SH-SY5Y (cell line): ENCODE data around the gene ACE.
A peak's percentile ranks its signal among the peaks of the same experiment; 100 is the strongest.

ENCODE experiments used
- GATA2 ChIP-seq: IDR thresholded peaks from 2 replicates; pipeline ENCODE4 v1.6.1; 2011; ENCODE audit warnings: mild to moderate bottlenecking, low read depth, low read length
- GATA3 ChIP-seq: IDR thresholded peaks from 2 replicates; pipeline ENCODE4 v1.6.1; 2011; ENCODE audit warnings: low read depth, mild to moderate bottlenecking, low read length, moderate library complexity

The ACE gene

DNA sequence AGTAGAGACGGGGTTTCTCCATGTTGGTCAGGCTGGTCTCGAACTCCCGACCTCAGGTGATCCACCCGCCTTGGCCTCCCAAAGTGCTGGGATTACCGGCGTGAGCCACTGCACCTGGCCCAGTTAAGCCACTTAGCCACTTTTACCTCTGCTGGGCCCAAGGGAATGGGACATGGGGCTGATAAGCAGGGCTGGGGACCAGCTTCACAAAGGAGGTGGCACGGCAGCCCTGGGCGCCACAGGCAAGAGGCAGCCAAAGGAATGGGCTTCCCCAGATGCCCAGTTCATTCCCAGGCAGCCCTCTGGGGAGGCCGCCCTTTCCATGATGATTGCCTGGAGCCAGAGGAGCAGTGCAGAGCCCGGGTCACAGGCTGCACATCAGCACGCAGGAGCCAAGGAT, 25.7 kb upstream of the ACE start:
- TF ChIP-seq GATA2 (no peak), GATA3 (no peak)

DNA sequence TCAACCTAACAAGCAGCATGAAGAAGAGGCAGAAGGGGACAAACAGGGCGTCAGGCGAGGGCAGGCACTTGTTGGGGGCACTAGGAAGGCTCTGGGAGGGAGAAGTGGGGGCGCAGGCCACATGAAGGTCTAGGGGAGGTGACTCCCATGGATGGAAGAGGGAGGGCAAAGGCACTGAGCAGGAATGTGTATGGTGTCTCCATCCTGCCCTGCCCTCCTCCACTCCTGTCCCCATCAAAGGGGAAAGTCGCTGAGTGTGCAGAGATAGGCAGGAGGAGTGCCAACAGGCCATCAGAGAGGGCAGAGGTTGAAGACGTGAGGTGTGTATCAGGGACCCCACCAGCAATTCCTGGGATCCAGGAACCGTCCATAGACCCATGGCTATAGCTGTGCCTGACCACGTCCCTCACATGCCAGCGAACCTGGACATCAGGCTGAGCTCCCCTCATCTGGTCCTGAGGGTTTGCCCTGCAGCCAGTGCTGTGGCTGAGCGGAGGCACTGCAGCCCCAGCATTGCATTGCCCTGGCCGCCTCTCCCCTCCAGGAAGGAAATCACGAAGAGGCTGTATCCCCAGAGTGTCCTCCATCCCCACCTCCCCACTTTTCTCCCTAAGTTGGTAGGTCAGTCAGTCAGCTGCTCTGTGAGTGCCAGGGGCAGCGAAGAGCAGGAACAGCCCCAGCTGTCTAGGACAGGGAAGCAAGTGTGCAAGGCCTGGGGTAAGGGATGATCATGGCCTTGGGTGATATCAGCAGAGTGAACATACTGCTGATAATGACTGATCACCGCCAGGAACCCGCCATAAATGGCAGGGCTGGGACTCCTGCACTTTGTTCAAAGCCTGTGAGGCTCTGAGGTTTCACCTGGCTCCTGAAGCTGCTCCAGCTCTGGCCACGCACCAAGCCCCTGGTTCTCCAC, 24.6 kb upstream of the ACE start:
- TF ChIP-seq GATA2: no peak
- no peak for TF ChIP-seq GATA3

DNA sequence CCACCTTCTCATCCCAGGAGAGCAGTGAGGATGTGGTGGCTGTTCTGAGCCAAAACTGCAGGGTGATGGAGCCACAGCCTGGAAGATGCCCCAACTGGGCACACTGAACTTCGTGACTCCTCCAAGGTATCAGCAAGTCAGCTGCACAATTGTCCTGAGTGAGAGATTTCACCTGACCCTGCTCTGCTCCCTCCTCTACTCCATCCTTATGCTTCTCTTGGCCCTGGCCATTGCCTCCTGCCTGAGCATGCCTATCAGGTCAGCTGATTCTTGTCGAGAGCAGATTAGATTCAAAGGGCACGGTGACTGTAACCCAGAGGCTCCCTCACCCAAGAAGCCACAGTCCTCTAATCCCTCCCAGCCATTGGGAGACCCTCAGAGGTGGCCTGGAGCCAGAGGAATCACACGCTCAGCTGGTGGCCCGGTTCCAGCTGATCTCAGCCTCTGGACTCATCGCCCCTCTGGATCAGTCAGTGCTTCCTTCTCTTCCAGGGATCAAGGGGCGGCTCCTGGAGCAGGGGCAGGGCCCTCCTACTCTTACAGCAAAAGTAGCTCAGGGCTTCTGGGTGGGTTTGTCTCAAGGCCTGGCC, 23.8 kb upstream of the ACE start:
- TF ChIP-seq GATA2: no peak
- TF ChIP-seq GATA3: no peak

DNA sequence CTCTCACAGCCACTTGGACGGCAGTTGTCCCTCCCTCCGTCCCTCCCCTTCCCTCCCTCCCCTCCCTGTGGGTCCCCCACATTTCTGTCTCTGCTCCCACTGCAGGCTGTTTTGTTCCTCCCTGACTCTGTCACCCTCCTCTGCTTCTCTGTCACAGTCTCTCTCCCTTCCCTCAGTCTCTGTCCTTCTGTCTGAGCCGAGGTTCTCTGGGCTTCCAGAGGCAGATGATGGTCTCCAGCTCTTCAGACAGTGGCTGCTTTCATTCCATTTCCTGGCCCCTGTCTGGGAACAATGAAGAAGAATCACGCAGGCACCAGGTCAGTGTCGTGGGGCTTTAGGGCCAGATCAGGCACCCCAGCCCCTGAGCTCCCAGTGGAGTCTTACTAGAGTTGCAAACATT, 21.9 kb upstream of the ACE start:
- no peak for TF ChIP-seq GATA3
- no peak for TF ChIP-seq GATA2

DNA sequence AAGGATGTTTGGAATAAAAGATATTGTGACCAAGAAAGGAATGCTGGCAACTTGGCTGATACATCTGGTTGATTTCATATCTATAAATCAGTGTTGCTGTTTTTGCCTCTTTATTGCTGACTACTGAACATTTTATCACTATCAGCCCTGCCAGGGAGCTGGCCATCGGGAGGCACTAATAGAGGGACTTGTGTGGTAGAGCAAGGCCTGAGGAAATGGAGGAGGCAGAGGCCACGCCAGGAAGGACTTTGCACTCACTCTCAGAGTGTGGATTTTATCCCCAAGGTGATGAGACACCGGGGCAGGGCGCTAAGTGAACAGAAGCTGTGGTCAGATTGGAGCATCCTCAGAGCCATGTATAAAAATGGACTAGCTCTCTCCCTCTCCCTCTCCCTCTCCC, 21.4 kb upstream of the ACE start:
- peak; percentile 91 for TF ChIP-seq GATA2
- TF ChIP-seq GATA3: no peak

GRCh38 chr17:63458478-63458877, 18.4 kb upstream of the ACE start:
- TF ChIP-seq GATA3 (no peak), GATA2 (no peak)

- no peak for TF ChIP-seq GATA3
- TF ChIP-seq GATA2: no peak
Measured at GRCh38 chr17:63460018-63460417, 16.8 kb upstream of the ACE start.

- TF ChIP-seq GATA2: no peak
- TF ChIP-seq GATA3: no peak
Measured at GRCh38 chr17:63463771-63464170, 13.1 kb upstream of the ACE start.

- TF ChIP-seq GATA3 (no peak), GATA2 (no peak)
Measured at GRCh38 chr17:63464691-63465236, 12.1 kb upstream of the ACE start.

DNA sequence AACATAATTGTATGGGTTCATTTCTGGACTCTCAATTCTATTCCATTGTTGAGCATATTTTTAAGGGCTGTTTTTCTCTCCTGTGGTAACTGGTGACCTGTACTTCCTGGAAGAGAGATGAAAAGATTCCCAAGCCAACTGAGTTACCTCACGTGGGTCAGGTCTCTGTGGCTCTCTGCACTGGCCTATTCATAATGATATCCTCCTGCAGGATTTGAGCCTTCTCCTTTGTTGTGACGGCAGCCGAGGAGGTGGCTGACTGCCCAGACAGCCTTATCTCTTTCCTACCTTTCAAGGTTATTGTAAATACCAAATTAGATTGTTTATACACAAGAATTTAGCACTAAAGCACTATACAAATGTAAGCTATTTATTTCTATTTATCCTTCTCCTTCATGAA, 2.7 kb upstream of the ACE start:
- TF ChIP-seq GATA3 (no peak), GATA2 (no peak)

- TF ChIP-seq GATA3 (no peak), GATA2 (no peak)
Measured at GRCh38 chr17:63474586-63475460, 2.0 kb upstream of the ACE start.

DNA sequence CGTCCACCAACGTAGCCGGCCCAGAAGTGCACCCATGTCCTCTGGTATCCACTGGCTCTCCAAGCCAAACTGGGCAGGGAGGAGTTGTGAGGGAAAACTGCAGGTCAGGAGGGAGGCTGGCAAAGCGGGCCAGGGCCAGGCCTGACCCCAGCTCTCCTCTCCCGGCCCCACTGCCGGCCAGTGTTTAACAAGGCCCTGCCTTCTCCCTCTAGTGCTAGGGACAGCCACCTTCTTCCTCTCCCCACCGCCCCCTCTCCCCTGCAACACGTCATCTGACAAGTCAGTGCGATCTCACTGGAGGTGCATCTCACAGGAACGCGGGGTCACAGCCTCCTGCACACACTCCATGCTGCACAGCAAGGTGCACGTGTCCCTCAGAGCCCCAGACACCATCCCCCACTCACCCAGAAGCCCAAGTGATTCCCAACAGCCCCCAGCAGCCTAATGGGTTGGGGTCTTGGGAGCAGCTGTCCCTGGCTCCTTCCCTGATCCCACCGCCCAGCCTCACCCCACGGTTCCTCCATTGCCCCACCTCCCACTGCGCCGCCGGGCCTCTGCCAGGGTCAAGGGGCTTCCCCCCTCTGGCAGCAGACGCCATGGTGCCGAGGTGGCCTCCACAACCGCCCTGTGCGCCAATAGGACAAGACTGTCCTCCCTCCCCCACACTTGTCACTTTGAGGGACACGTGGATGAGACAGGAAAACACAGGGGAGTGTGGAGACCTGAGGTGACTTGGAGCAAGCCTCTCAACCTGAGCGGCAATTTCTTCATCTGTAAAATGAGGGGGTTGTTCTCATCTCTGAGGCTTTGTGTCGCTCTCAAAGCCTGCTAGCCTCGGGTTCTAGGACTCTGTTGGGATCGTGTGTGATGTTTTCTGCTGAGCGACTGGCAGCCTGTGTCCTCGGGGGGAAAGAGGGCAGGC, 1.1 kb upstream of the ACE start:
- TF ChIP-seq GATA2 (no peak), GATA3 (no peak)

DNA sequence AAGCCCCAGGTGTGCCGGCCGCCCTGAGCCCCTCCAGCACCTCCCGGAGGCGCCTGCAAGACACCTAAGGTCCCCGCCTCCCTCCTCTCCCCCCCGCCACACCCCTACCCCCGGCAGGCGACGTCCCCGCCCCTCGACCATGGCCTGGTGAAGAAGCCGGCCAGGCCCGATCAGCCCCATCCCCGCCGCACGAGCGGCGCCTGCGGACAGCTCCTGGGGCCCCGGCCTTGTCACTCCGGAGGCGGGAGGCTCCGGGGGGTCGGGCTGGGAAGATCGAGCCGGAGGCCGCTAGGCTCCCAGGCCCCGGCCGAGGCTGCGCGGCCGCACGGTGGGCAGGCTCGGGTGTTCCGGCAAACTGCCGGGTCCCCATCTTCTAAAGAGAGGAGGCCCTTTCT, 405 bp upstream of the ACE start:
- TF ChIP-seq GATA2 (no peak), GATA3 (no peak)
